Neuronal stem cell (in vitro differentiated cells): ENCODE results near the gene ABCC4.

Experiments used
- DNase-seq: peaks from one replicate; pipeline ENCODE4 v3.0.0-alpha.2; 2013; ENCODE audit warnings: low spot score
- H2AFZ ChIP-seq: one replicate; pipeline ENCODE4 v1.6.1; 2013; ENCODE audit warnings: mild to moderate bottlenecking, low read length, inconsistent platforms
- H2AK5ac ChIP-seq: 2 replicates; pipeline ENCODE4 v1.6.1; 2013; ENCODE audit warnings: low read depth, mild to moderate bottlenecking, inconsistent platforms, low read length, moderate library complexity, mixed read lengths
- H2BK120ac ChIP-seq: 2 replicates; pipeline ENCODE4 v1.6.1; 2013; ENCODE audit warnings: low read depth, mild to moderate bottlenecking, inconsistent platforms, low read length, moderate library complexity, mixed read lengths
- H2BK12ac ChIP-seq: one replicate; pipeline ENCODE4 v1.6.1; 2013; ENCODE audit warnings: low read length, inconsistent platforms
- H2BK15ac ChIP-seq: 2 replicates; pipeline ENCODE4 v1.6.1; 2013; ENCODE audit warnings: mild to moderate bottlenecking, low read length, inconsistent platforms, mixed read lengths
- H2BK5ac ChIP-seq: one replicate; pipeline ENCODE4 v1.6.1; 2013; ENCODE audit warnings: inconsistent platforms, mild to moderate bottlenecking, low read length, moderate library complexity
- H3K14ac ChIP-seq: one replicate; pipeline ENCODE4 v1.6.1; 2013; ENCODE audit warnings: low read length, inconsistent platforms
- H3K18ac ChIP-seq: 2 replicates; pipeline ENCODE4 v1.6.1; 2013; ENCODE audit warnings: low read length, inconsistent platforms
- H3K23ac ChIP-seq: 2 replicates; pipeline ENCODE4 v1.6.1; 2013; ENCODE audit warnings: low read depth, mild to moderate bottlenecking, mixed read lengths, low read length, inconsistent platforms; ENCODE audit not compliant: poor library complexity
- H3K27ac ChIP-seq: replicated peaks from 3 replicates; pipeline ENCODE4 v1.5.1; 2013; ENCODE audit warnings: low read length, inconsistent platforms
- H3K27me3 ChIP-seq, 3 experiments: 2 replicates each; pipeline ENCODE4 v1.6.1; 2013; ENCODE audit warnings: low read length in 3 of 3, mild to moderate bottlenecking in 2 of 3, inconsistent platforms in 1 of 3, low read depth in 1 of 3, mixed read lengths in 1 of 3, moderate library complexity in 1 of 3; ENCODE audit not compliant: control insufficient read depth in 3 of 3, insufficient read depth in 3 of 3
- H3K36me3 ChIP-seq, 2 donors: replicated peaks in 1 of 2; 2 replicates each; pipeline ENCODE4 v1.6.1; 2013; ENCODE audit warnings: low read length in 2 of 2; ENCODE audit not compliant: control insufficient read depth in 2 of 2, insufficient read depth in 2 of 2
- H3K4ac ChIP-seq: 2 replicates; pipeline ENCODE4 v1.6.1; 2013; ENCODE audit warnings: inconsistent platforms, mild to moderate bottlenecking, low read length, moderate library complexity
- H3K4me1 ChIP-seq, 2 donors: 1 replicate in 1 of 2; 2 replicates in 1 of 2; pipeline ENCODE4 v1.6.1; 2013; ENCODE audit warnings: low read length in 2 of 2, low read depth in 1 of 2; ENCODE audit not compliant: control insufficient read depth in 2 of 2, insufficient read depth in 1 of 2
- H3K4me2 ChIP-seq: one replicate; pipeline ENCODE4 v1.6.1; 2013; ENCODE audit warnings: mild to moderate bottlenecking, low read length, inconsistent platforms; ENCODE audit not compliant: insufficient read depth, poor library complexity, severe bottlenecking
- H3K4me3 ChIP-seq, 2 donors: 2 replicates each; pipeline ENCODE4 v1.5.1; 2013; ENCODE audit warnings: low read length in 2 of 2, mild to moderate bottlenecking in 2 of 2, inconsistent platforms in 1 of 2, moderate library complexity in 1 of 2
- H3K79me1 ChIP-seq: one replicate; pipeline ENCODE4 v1.6.1; 2013; ENCODE audit warnings: low read depth, mild to moderate bottlenecking, inconsistent platforms, low read length, moderate library complexity
- H3K9ac ChIP-seq: one replicate; pipeline ENCODE4 v1.6.1; 2013; ENCODE audit warnings: mild to moderate bottlenecking, low read depth, low read length, inconsistent platforms; ENCODE audit not compliant: poor library complexity
- H3K9me3 ChIP-seq, 2 donors: replicated peaks in 1 of 2; 2 replicates each; pipeline versions ENCODE3 to v1.6.1; 2013; ENCODE audit warnings: low read length in 2 of 2, mild to moderate bottlenecking in 2 of 2, inconsistent platforms in 1 of 2, low read depth in 1 of 2, mixed read lengths in 1 of 2, moderate library complexity in 1 of 2; ENCODE audit not compliant: control insufficient read depth in 2 of 2, insufficient read depth in 1 of 2
- H4K8ac ChIP-seq: one replicate; pipeline ENCODE4 v1.6.1; 2013; ENCODE audit warnings: low read depth, mild to moderate bottlenecking, inconsistent platforms, low read length, moderate library complexity
- H4K91ac ChIP-seq: one replicate; pipeline ENCODE4 v1.6.1; 2013; ENCODE audit warnings: low read length, low read depth, mild to moderate bottlenecking, inconsistent platforms; ENCODE audit not compliant: poor library complexity
- WGBS, 2 donors: extraction: QIAGEN DNeasy Blood & Tissue Kit; methylation state at CpG; one replicate each; pipeline ENCODE4 v1.1.7; 2013; ENCODE audit warnings: missing lambda C conversion rate in 2 of 2, mixed read lengths in 1 of 2; ENCODE audit not compliant: insufficient read length in 2 of 2, insufficient replicate concordance in 1 of 2; ENCODE audit errors: extremely low coverage in 2 of 2; 5-methylcytosine and 5-hydroxymethylcytosine counted together

The ABCC4 gene

DNA sequence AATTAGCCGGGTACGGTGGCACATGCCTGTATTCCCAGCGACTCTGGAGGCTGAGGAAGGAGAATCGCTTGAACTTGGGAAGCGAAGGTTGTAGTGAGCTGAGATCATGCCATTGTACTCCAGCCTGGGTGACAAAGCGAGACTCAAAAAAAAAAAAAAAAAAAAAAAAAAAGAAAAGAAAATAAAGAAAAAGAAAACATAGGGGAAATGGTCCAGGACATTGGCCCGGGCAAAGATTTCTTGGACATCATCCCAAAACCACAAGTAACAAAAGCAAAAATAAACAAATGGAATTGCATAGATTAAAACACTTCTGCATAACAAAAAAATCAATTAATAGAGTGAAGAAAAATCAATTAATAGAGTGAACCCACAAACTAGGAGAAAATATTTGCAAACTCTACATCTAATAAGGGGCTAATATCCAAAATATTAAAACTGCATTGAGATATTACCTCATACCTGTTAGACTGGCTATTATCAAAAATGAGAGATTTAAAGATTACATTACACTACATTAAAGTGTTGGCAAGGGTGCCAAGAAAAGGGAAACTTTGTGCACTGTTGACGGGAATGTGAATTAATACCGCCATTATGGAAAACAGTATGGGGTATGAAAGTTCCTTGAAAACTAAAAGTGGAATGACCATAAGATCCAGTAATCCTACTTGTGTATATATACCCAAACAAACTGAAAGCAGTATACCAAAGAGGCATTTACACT, 18.5 kb upstream of the ABCC4 start:
- no peak overlapping the region for H3K9ac ChIP-seq
- no peak for DNase-seq
- H3K79me1 ChIP-seq = no peaks in the 10 kb centered on the region
- no peak overlapping the region for H2BK5ac ChIP-seq
- H3K23ac ChIP-seq = no peak overlapping the region
- no peaks in the 10 kb centered on the region for H3K27me3 ChIP-seq
- no peak overlapping the region for H2BK15ac ChIP-seq
- H3K4me2 ChIP-seq = no peak overlapping the region
- no peak overlapping the region for H3K27ac ChIP-seq
- H3K36me3 ChIP-seq = no peaks in the 10 kb centered on the region
- H3K18ac ChIP-seq = no peak overlapping the region
- no peak overlapping the region for H2AFZ ChIP-seq
- no peak overlapping the region for H3K4me3 ChIP-seq
- no CpG with 5 or more reads among the region's 9 CpGs for WGBS, 2 donors
- H2BK12ac ChIP-seq = no peak overlapping the region
- no peak overlapping the region for H3K4ac ChIP-seq
- no peak overlapping the region for H4K91ac ChIP-seq
- no peak overlapping the region for H2BK120ac ChIP-seq
- H3K14ac ChIP-seq = no peak overlapping the region
- no peak overlapping the region for H4K8ac ChIP-seq
- peaks cover 0 to 2% of the 10 kb centered on the region in 2 donors for H3K4me1 ChIP-seq
- no peak overlapping the region for H2AK5ac ChIP-seq
- H3K9me3 ChIP-seq = no peaks in the 10 kb centered on the region

- Histone ChIP-seq H3K27me3 (no peaks in the 10 kb centered on the region), H2BK120ac (no peak overlapping the region), H2BK15ac (no peak overlapping the region), H2AK5ac (no peak overlapping the region), H3K4me1 (no peaks in the 10 kb centered on the region), H3K23ac (no peak overlapping the region), H3K27ac (no peak overlapping the region), H3K79me1 (no peaks in the 10 kb centered on the region), H3K9ac (no peak overlapping the region), H3K18ac (no peak overlapping the region), H2BK12ac (no peak overlapping the region), H3K4me3 (no peak overlapping the region), H3K4ac (no peak overlapping the region), H3K14ac (no peak overlapping the region), H3K4me2 (no peak overlapping the region), H3K9me3 (no peaks in the 10 kb centered on the region), H3K36me3 (no peaks in the 10 kb centered on the region), H4K91ac (no peak overlapping the region), H2BK5ac (no peak overlapping the region), H2AFZ (peak overlapping the region; percentile 22), H4K8ac (no peak overlapping the region)
- no peak for DNase-seq
- WGBS, 2 donors = no CpG with 5 or more reads among the region's 12 CpGs
These were observed 16.1 kb upstream of the ABCC4 start for GRCh38 chr13:95317039-95317989.

- Histone ChIP-seq H2AFZ (no peak overlapping the region), H3K4me1 (no peaks in the 10 kb centered on the region), H4K8ac (no peak overlapping the region), H3K4me3 (no peak overlapping the region), H2BK12ac (no peak overlapping the region), H3K4me2 (no peak overlapping the region), H3K4ac (no peak overlapping the region), H2AK5ac (no peak overlapping the region), H3K27ac (no peak overlapping the region), H3K36me3 (no peaks in the 10 kb centered on the region), H2BK5ac (no peak overlapping the region), H4K91ac (no peak overlapping the region), H3K23ac (no peak overlapping the region), H2BK15ac (no peak overlapping the region), H3K14ac (no peak overlapping the region), H3K9ac (no peak overlapping the region), H3K18ac (no peak overlapping the region), H3K9me3 (no peaks in the 10 kb centered on the region), H3K27me3 (no peaks in the 10 kb centered on the region), H3K79me1 (no peaks in the 10 kb centered on the region), H2BK120ac (no peak overlapping the region)
- no peak for DNase-seq
- WGBS, 2 donors = no CpG with 5 or more reads among the region's 3 CpGs
These were observed 14.5 kb upstream of the ABCC4 start for GRCh38 chr13:95315752-95316151.

DNA sequence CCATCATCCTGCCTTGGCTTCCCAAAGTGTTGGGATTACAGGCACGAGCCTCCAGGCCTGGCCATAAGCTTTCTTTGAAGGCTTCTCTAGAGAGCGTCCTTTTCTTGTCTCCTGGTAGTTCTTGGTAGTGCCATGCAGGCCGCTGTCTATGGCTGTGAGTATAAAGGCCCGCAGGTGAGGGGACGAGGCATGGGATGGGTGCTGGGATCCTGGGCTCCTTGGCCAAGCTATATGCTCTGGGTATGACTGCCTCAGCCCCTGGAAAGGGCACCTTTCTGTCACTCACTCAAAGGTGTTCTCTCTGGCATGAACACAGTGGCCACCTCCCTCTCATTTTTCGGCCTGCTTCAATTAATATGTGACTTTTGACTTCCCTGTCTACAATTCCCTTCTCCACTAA, 6.3 kb upstream of the ABCC4 start:
- no peak overlapping the region for H3K9ac ChIP-seq

More for the DNA sequence above, 6.3 kb upstream of the ABCC4 start:
- Histone ChIP-seq H3K4me3 (no peak overlapping the region), H3K18ac (no peak overlapping the region), H3K36me3 (no peaks in the 10 kb centered on the region), H2AK5ac (no peak overlapping the region), H3K27ac (no peak overlapping the region), H2BK12ac (no peak overlapping the region), H3K4ac (no peak overlapping the region), H3K79me1 (no peaks in the 10 kb centered on the region), H3K14ac (no peak overlapping the region), H4K91ac (no peak overlapping the region), H3K4me2 (no peak overlapping the region), H3K9me3 (no peaks in the 10 kb centered on the region), H3K4me1 (peaks cover 0 to 5% of the 10 kb centered on the region in 2 donors), H2AFZ (no peak overlapping the region), H3K27me3 (no peaks in the 10 kb centered on the region), H2BK120ac (no peak overlapping the region), H3K23ac (no peak overlapping the region), H2BK5ac (no peak overlapping the region), H4K8ac (no peak overlapping the region), H2BK15ac (no peak overlapping the region)
- no peak for DNase-seq
- no CpG with 5 or more reads among the region's 6 CpGs for WGBS, 2 donors
